ENCODE data around the gene INPP5E.
"Not testable (repeated sequence)": the region's sequence is repeated elsewhere in the genome, so short reads cannot be mapped to it uniquely, and the experiment has no call there.

- TF ChIP-seq CTCF, POLR2A (IDR thresholded peaks at IDR 0.05): not testable (repeated sequence)
These were observed 33.7 kb downstream of the INPP5E start for GRCh38 chr9:136405904-136406303.

Measured in lower leg skin (tissue), 3 donors.